ENCODE results near the gene SPATA33.
"Not testable (repeated sequence)": the region's sequence is repeated elsewhere in the genome, so short reads cannot be mapped to it uniquely, and the experiment has no call there.

Gene SPATA33

DNA sequence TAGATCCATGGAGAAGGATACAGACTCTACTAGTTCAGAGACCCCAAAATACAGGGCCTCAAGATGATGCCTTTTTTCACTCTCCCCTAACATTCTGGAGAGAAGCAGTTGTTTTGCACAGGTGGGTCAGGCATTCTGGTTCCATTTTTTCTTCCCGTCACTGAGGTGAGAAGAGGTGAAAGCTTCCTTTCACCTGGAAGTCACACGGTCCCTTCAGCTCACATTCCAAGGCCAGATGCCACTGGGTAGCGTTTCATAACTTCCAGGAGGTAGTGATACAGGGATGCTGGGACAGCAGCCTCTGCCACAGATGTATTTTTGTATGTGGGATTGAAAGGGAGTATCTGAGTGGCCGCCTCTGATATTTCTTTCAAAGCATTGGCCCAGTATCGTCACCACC is 30.8 kb downstream of the SPATA33 start:
- POLR2A ChIA-PET = no interaction called here
- peaks cover 0 to 6% (median 0%) of the 10 kb centered on the region in 5 experiments for H3K9me3 ChIP-seq (ENCODE audit: control extremely low read depth in 1 of 5, control insufficient read depth in 4 of 5, insufficient read depth in 2 of 5, low read depth in 1 of 5, low read length in 4 of 5)
- 96% methylated on average over 3 of the region's 5 CpGs for WGBS (ENCODE audit: insufficient coverage)

DNA sequence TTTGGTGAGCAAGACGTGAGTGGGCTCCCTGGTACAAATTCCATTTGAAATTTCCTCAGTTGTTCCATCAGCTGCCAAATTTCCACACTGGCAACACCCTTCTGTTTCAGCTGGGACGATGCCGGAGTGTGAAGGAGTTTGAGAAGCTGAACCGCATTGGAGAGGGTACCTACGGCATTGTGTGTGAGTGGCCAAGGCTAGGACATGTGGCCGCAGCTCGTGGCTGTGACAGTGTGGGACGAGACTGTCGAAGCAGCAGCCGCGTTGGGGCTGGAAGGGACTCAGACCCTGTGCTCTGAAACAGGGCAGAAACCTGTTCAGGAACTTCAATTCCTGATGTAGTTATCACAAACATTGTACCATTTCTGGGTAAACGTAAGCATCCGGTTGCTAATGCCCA is 31.5 kb downstream of the SPATA33 start:
- ChIA-PET POLR2A (no interaction called here), CTCF (interaction anchor here (0.6 to 2.1 kb wide), 4 partner anchors 10 to 103 kb away, joined by 3 to 9 read pairs (median 3); no protein-coding TSS in a partner anchor)
- peaks cover 0 to 6% (median 0%) of the 10 kb centered on the region in 5 experiments for H3K9me3 ChIP-seq (ENCODE audit: control extremely low read depth in 1 of 5, control insufficient read depth in 4 of 5, insufficient read depth in 2 of 5, low read depth in 1 of 5, low read length in 4 of 5)
- no peak for DNase-seq
- peaks cover 3 to 50% (median 26%) of the 10 kb centered on the region in 4 experiments for H3K36me3 ChIP-seq (ENCODE audit: control insufficient read depth in 4 of 4, insufficient read depth in 4 of 4, low read length in 3 of 4)
- no peak overlapping the region for H3K4me3 ChIP-seq (ENCODE audit: control insufficient read depth in 1 of 7, extremely low read depth in 1 of 7, insufficient read depth in 4 of 7, low read depth in 2 of 7, low read length in 6 of 7)
- WGBS (ENCODE audit: insufficient coverage) = 97% methylated on average over 12 of the region's 13 CpGs
- peaks cover 0 to 14% (median 12%) of the 10 kb centered on the region in 4 experiments for H3K4me1 ChIP-seq (ENCODE audit: control extremely low read depth in 1 of 4, control insufficient read depth in 4 of 4, insufficient read depth in 4 of 4, low read length in 3 of 4)
- H3K27me3 ChIP-seq (replicated peaks in 2 of 5; ENCODE audit: control insufficient read depth in 4 of 5, insufficient read depth in 5 of 5, low read length in 4 of 5) = no peaks in the 10 kb centered on the region
- no peak overlapping the region for H3K27ac ChIP-seq (ENCODE audit: insufficient read depth in 1 of 2, low read depth in 1 of 2, low read length in 2 of 2, poor library complexity in 1 of 2, severe bottlenecking in 2 of 2)

More for the DNA sequence above, 30.8 kb downstream of the SPATA33 start:
- no peak for DNase-seq
- CTCF ChIA-PET = interaction anchor here (1.3 kb wide), 1 partner anchor 104 kb away, joined by 3 read pairs; no protein-coding TSS in a partner anchor
- no peak overlapping the region for H3K4me3 ChIP-seq (ENCODE audit: control insufficient read depth in 1 of 7, extremely low read depth in 1 of 7, insufficient read depth in 4 of 7, low read depth in 2 of 7, low read length in 6 of 7)
- peaks cover 0 to 14% (median 12%) of the 10 kb centered on the region in 4 experiments for H3K4me1 ChIP-seq (ENCODE audit: control extremely low read depth in 1 of 4, control insufficient read depth in 4 of 4, insufficient read depth in 4 of 4, low read length in 3 of 4)
- no peak overlapping the region for H3K27ac ChIP-seq (ENCODE audit: insufficient read depth in 1 of 2, low read depth in 1 of 2, low read length in 2 of 2, poor library complexity in 1 of 2, severe bottlenecking in 2 of 2)
- no peaks in the 10 kb centered on the region for H3K27me3 ChIP-seq (replicated peaks in 2 of 5; ENCODE audit: control insufficient read depth in 4 of 5, insufficient read depth in 5 of 5, low read length in 4 of 5)
- H3K36me3 ChIP-seq (ENCODE audit: control insufficient read depth in 4 of 4, insufficient read depth in 4 of 4, low read length in 3 of 4) = peaks cover 0 to 43% (median 22%) of the 10 kb centered on the region in 4 experiments

DNA sequence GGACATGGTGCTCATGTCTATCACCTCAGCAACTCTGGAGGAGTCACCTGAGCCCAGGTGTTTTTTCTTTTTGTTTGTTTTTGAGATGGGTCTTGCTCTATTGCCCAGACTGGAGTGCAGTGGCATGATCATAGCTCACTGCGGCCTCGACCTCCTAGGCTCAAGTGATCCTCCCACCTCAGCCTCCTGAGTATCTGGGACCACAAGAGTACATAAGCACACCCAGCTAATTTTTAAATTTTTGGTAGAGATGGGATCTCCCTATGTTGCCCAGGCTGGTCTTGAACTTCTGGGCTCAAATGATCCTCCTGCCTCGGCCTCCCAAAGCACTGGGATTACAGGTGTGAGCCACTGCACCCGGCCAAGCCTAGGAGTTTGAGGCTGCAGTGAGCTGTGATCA is 32.0 kb downstream of the SPATA33 start:
- H3K36me3 ChIP-seq (ENCODE audit: control insufficient read depth in 4 of 4, insufficient read depth in 4 of 4, low read length in 3 of 4) = peaks cover 3 to 54% (median 29%) of the 10 kb centered on the region in 4 experiments
- H3K4me3 ChIP-seq (ENCODE audit: control insufficient read depth in 1 of 7, extremely low read depth in 1 of 7, insufficient read depth in 4 of 7, low read depth in 2 of 7, low read length in 6 of 7); H3K27ac ChIP-seq (ENCODE audit: insufficient read depth in 1 of 2, low read depth in 1 of 2, low read length in 2 of 2, poor library complexity in 1 of 2, severe bottlenecking in 2 of 2); H3K9me3 ChIP-seq (ENCODE audit: control extremely low read depth in 1 of 5, control insufficient read depth in 4 of 5, insufficient read depth in 2 of 5, low read depth in 1 of 5, low read length in 4 of 5); DNase-seq; H3K27me3 ChIP-seq (replicated peaks in 2 of 5; ENCODE audit: control insufficient read depth in 4 of 5, insufficient read depth in 5 of 5, low read length in 4 of 5); POLR2A ChIA-PET: not testable (repeated sequence)
- H3K4me1 ChIP-seq (ENCODE audit: control extremely low read depth in 1 of 4, control insufficient read depth in 4 of 4, insufficient read depth in 4 of 4, low read length in 3 of 4) = peaks cover 0 to 14% (median 12%) of the 10 kb centered on the region in 4 experiments
- WGBS (ENCODE audit: insufficient coverage) = 100% methylated on average over 2 of the region's 4 CpGs
- CTCF ChIA-PET = interaction anchor here (0.6 to 2.1 kb wide), 4 partner anchors 10 to 102 kb away, joined by 3 to 9 read pairs (median 3); no protein-coding TSS in a partner anchor

DNA sequence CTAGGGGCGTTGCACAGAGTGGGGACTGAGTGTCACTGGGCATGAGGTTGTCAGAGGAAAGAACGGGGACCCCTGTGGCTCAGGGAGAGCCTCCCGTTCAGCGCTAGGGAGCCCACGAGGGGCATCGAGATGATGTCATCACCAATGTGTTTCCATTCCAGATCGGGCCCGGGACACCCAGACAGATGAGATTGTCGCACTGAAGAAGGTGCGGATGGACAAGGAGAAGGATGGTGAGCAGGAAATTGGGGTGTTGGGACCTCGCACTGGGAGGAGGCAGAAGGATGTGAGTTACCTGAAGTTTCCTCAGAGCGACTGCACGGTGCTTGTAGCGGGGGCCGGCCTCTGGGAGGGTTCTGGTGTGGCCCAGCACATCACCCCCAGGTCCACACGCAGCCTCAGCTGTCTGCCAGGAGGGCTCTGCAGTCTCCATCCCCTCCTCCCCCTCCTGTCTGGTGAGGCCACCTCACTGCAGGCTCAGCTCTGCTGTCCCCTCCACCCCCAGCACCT is 32.8 kb downstream of the SPATA33 start:
- CTCF ChIA-PET = interaction anchor here (1.2 to 2.1 kb wide), 2 partner anchors 9 to 74 kb away, joined by 3 to 9 read pairs; no protein-coding TSS in a partner anchor
- POLR2A ChIA-PET = no interaction called here
- Histone ChIP-seq H3K4me3 (ENCODE audit: control insufficient read depth in 1 of 7, extremely low read depth in 1 of 7, insufficient read depth in 4 of 7, low read depth in 2 of 7, low read length in 6 of 7) (no peak overlapping the region), H3K4me1 (ENCODE audit: control extremely low read depth in 1 of 4, control insufficient read depth in 4 of 4, insufficient read depth in 4 of 4, low read length in 3 of 4) (peaks cover 0 to 14% (median 12%) of the 10 kb centered on the region in 4 experiments), H3K9me3 (ENCODE audit: control extremely low read depth in 1 of 5, control insufficient read depth in 4 of 5, insufficient read depth in 2 of 5, low read depth in 1 of 5, low read length in 4 of 5) (peaks cover 0 to 3% (median 0%) of the 10 kb centered on the region in 5 experiments), H3K27ac (ENCODE audit: insufficient read depth in 1 of 2, low read depth in 1 of 2, low read length in 2 of 2, poor library complexity in 1 of 2, severe bottlenecking in 2 of 2) (no peak overlapping the region), H3K36me3 (ENCODE audit: control insufficient read depth in 4 of 4, insufficient read depth in 4 of 4, low read length in 3 of 4) (peaks cover 3 to 61% (median 33%) of the 10 kb centered on the region in 4 experiments), H3K27me3 (replicated peaks in 2 of 5; ENCODE audit: control insufficient read depth in 4 of 5, insufficient read depth in 5 of 5, low read length in 4 of 5) (no peaks in the 10 kb centered on the region)
- WGBS (ENCODE audit: insufficient coverage) = 99% methylated on average over 13 of the region's 16 CpGs
- no peak for DNase-seq

DNA sequence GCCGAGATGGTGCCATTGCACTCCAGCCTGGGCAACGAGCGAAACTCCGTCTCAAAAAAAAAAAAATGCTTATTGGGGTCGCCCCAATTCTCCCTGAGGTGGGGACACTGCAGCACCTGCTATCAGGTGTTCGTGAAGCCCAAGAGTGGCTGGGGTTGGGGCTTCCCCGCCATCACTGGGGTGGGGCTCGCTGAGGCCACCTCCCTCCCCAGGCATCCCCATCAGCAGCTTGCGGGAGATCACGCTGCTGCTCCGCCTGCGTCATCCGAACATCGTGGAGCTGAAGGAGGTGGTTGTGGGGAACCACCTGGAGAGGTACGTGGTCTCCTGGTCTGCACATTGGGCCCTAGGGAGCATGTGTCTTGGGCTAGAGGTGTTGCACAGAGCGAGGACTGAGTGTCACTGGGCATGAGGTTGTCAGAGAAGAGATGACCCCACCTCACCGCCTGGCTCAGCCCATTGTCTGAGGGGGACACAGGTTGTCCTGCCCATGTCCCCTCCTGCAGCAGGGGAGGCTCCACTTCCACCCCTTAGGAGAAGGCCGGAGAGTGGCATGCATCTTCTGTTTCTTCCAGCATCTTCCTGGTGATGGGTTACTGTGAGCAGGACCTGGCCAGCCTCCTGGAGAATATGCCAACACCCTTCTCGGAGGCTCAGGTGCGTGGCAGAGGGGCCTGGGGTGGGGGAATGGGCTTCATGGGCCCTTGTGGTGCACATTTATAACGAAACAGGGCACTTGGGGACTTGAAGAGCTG is 33.8 kb downstream of the SPATA33 start:
- CTCF ChIA-PET = no interaction called here
- no peak for DNase-seq

DNA sequence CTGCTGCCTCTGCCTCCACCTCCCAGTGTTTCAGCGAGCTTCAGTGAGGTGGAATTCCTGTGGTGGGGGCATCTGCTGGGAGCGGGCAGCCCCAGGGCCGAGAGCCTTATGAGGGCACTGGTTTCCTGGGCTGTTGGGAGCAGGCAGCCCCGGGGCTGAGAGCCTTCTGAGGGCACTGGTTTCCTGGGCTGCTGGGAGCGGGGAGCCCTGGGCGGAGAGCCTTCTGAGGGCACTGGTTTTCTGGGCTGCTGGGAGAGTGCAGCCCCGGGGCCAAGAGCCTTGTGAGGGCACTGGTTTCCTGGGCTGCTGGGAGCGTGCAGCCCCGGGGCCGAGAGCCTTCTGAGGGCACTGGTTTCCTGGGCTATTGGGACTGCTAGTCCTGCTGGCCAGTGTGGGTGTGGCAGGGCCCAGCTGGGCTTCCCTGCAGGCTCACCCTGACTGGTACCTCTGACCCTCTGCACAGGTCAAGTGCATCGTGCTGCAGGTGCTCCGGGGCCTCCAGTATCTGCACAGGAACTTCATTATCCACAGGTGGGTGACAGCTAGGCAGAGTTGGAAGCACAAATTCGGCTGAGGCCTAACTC is 34.4 kb downstream of the SPATA33 start:
- no peaks in the 10 kb centered on the region for H3K9me3 ChIP-seq (ENCODE audit: control extremely low read depth in 1 of 5, control insufficient read depth in 4 of 5, insufficient read depth in 2 of 5, low read depth in 1 of 5, low read length in 4 of 5)
- H3K27me3 ChIP-seq (replicated peaks in 2 of 5; ENCODE audit: control insufficient read depth in 4 of 5, insufficient read depth in 5 of 5, low read length in 4 of 5) = no peaks in the 10 kb centered on the region
- peaks cover 0 to 20% (median 20%) of the 10 kb centered on the region in 4 experiments for H3K4me1 ChIP-seq (ENCODE audit: control extremely low read depth in 1 of 4, control insufficient read depth in 4 of 4, insufficient read depth in 4 of 4, low read length in 3 of 4)
- H3K4me3 ChIP-seq (ENCODE audit: control insufficient read depth in 1 of 7, extremely low read depth in 1 of 7, insufficient read depth in 4 of 7, low read depth in 2 of 7, low read length in 6 of 7) = no peak overlapping the region
- no peak overlapping the region for H3K27ac ChIP-seq (ENCODE audit: insufficient read depth in 1 of 2, low read depth in 1 of 2, low read length in 2 of 2, poor library complexity in 1 of 2, severe bottlenecking in 2 of 2)
- POLR2A ChIA-PET = no interaction called here
- WGBS (ENCODE audit: insufficient coverage) = 96% methylated on average over 13 of the region's 13 CpGs
- DNase-seq = no peak
- peaks cover 5 to 66% (median 38%) of the 10 kb centered on the region in 4 experiments for H3K36me3 ChIP-seq (ENCODE audit: control insufficient read depth in 4 of 4, insufficient read depth in 4 of 4, low read length in 3 of 4)
- CTCF ChIA-PET = no interaction called here

More for the DNA sequence above, 33.8 kb downstream of the SPATA33 start:
- H3K27me3 ChIP-seq (replicated peaks in 2 of 5; ENCODE audit: control insufficient read depth in 4 of 5, insufficient read depth in 5 of 5, low read length in 4 of 5) = no peaks in the 10 kb centered on the region
- 98% methylated on average over 13 of the region's 21 CpGs for WGBS (ENCODE audit: insufficient coverage)
- H3K27ac ChIP-seq (ENCODE audit: insufficient read depth in 1 of 2, low read depth in 1 of 2, low read length in 2 of 2, poor library complexity in 1 of 2, severe bottlenecking in 2 of 2) = no peak overlapping the region
- no peaks in the 10 kb centered on the region for H3K9me3 ChIP-seq (ENCODE audit: control extremely low read depth in 1 of 5, control insufficient read depth in 4 of 5, insufficient read depth in 2 of 5, low read depth in 1 of 5, low read length in 4 of 5)
- POLR2A ChIA-PET = no interaction called here
- peaks cover 5 to 65% (median 37%) of the 10 kb centered on the region in 4 experiments for H3K36me3 ChIP-seq (ENCODE audit: control insufficient read depth in 4 of 4, insufficient read depth in 4 of 4, low read length in 3 of 4)
- peaks cover 0 to 18% (median 15%) of the 10 kb centered on the region in 4 experiments for H3K4me1 ChIP-seq (ENCODE audit: control extremely low read depth in 1 of 4, control insufficient read depth in 4 of 4, insufficient read depth in 4 of 4, low read length in 3 of 4)
- H3K4me3 ChIP-seq (ENCODE audit: control insufficient read depth in 1 of 7, extremely low read depth in 1 of 7, insufficient read depth in 4 of 7, low read depth in 2 of 7, low read length in 6 of 7) = no peak overlapping the region
